Esophagus muscularis mucosa (tissue), 3 donors: Measurements from ENCODE around the gene PSMD12.

Source experiments
- CTCF ChIP-seq, 3 experiments: fragments of 200-600 bp in 2 of 3; fragments of 450-650 bp in 1 of 3; sonication (generic) in 2 of 3; IDR thresholded peaks; one replicate each; pipeline ENCODE4 v1.5.1; 2017 to 2019; ENCODE audit warnings: antibody characterized with exemption in 3 of 3, mild to moderate bottlenecking in 2 of 3, moderate library complexity in 1 of 3
- POLR2A ChIP-seq: fragments of 450-650 bp; IDR thresholded peaks from one replicate; pipeline ENCODE4 v1.6.1; 2017; ENCODE audit warnings: antibody characterized with exemption, moderate library complexity, mild to moderate bottlenecking, low read depth
- POLR2AphosphoS5 ChIP-seq, 2 donors: sonication (generic); formaldehyde crosslinking; IDR thresholded peaks; one replicate each; pipeline ENCODE4 v1.6.1; 2017; ENCODE audit warnings: antibody characterized with exemption in 2 of 2

GRCh38 chr17:67375054-67375427 lies 8.7 kb upstream of the PSMD12 start:
- TF ChIP-seq POLR2AphosphoS5 (IDR thresholded peaks at IDR 0.05) (no peak), POLR2A (no peak), CTCF (IDR thresholded peaks at IDR 0.05) (no peak)
